HG03064 (cell line): ENCODE data around the gene TRAPPC1.

Experiments
- ATAC-seq: cut with Tn5 transposase; IDR thresholded peaks from one replicate; pipeline ENCODE4 v1.9.1; 2021; ENCODE audit warnings: low read depth; ENCODE audit not compliant: unreplicated experiment

The TRAPPC1 gene

GRCh38 chr17:7903154-7904103 lies 28.3 kb downstream of the TRAPPC1 start:
- ATAC-seq: no peak

GRCh38 chr17:7897773-7898172 lies 34.0 kb downstream of the TRAPPC1 start:
- no peak for ATAC-seq

GRCh38 chr17:7897090-7897489 lies 34.7 kb downstream of the TRAPPC1 start:
- ATAC-seq: no peak

GRCh38 chr17:7894866-7895265 lies 36.9 kb downstream of the TRAPPC1 start:
- no peak for ATAC-seq

GRCh38 chr17:7894226-7894625 lies 37.5 kb downstream of the TRAPPC1 start:
- no peak for ATAC-seq

- no peak for ATAC-seq
These were observed 38.4 kb downstream of the TRAPPC1 start for GRCh38 chr17:7893187-7893880.

- ATAC-seq: no peak
These were observed 42.4 kb downstream of the TRAPPC1 start for GRCh38 chr17:7889166-7889955.

GRCh38 chr17:7888184-7888920 lies 43.4 kb downstream of the TRAPPC1 start, which contains the start of gene CHD3:
Gene CHD3 (plus strand): TSS chr17:7888789. CDS start chr17:7889001, 212 bp downstream.
- ATAC-seq: no peak

GRCh38 chr17:7887482-7888183 lies 44.1 kb downstream of the TRAPPC1 start:
- no peak for ATAC-seq

GRCh38 chr17:7887038-7887481 lies 44.7 kb downstream of the TRAPPC1 start:
- no peak for ATAC-seq

GRCh38 chr17:7886227-7887037 lies 45.3 kb downstream of the TRAPPC1 start:
- ATAC-seq: no peak

GRCh38 chr17:7885367-7886226 lies 46.1 kb downstream of the TRAPPC1 start:
- ATAC-seq: no peak

GRCh38 chr17:7884581-7885366 lies 47.0 kb downstream of the TRAPPC1 start:
- no peak for ATAC-seq

- ATAC-seq: no peak
These were observed 47.9 kb downstream of the TRAPPC1 start for GRCh38 chr17:7883781-7884386.

- ATAC-seq: no peak
These were observed 49.1 kb downstream of the TRAPPC1 start for GRCh38 chr17:7882629-7883028.

GRCh38 chr17:7882068-7882467 lies 49.7 kb downstream of the TRAPPC1 start:
- no peak for ATAC-seq
